D721Med (cell line): Measurements from ENCODE around the gene PCSK4.

ENCODE experiments used
- DNase-seq: peaks from one replicate; pipeline ENCODE4 v3.0.0; 2011; ENCODE audit warnings: low spot score; ENCODE audit not compliant: insufficient read length
- FAIRE-seq: peaks from 2 replicates; lab custom pipeline; 2011; peaks lifted over from hg19 to GRCh38; lab: Jason Lieb, UNC
- CTCF ChIP-seq: IDR thresholded peaks from 2 replicates; pipeline ENCODE4 v1.5.1; 2012; ENCODE audit warnings: mild to moderate bottlenecking, control low read depth; ENCODE audit not compliant: insufficient read depth; ENCODE audit errors: missing control alignments

The PCSK4 gene

GRCh38 chr19:1507763-1508506 is 17.8 kb upstream of the PCSK4 start:
- peak; percentile 74 for FAIRE-seq
- DNase-seq: peak; percentile 100
- TF ChIP-seq CTCF: no peak

GRCh38 chr19:1507192-1507660 is 17.1 kb upstream of the PCSK4 start:
- FAIRE-seq: no peak
- TF ChIP-seq CTCF: no peak
- no peak for DNase-seq

GRCh38 chr19:1505991-1506881 is 16.1 kb upstream of the PCSK4 start:
- TF ChIP-seq CTCF: no peak
- no peak for DNase-seq
- FAIRE-seq: no peak

GRCh38 chr19:1505012-1505411 is 14.9 kb upstream of the PCSK4 start:
- DNase-seq: no peak
- FAIRE-seq: no peak
- TF ChIP-seq CTCF: no peak

- no peak for FAIRE-seq
- no peak for TF ChIP-seq CTCF
- DNase-seq: no peak
These were observed 14.0 kb upstream of the PCSK4 start for GRCh38 chr19:1503925-1504773.

- DNase-seq (no peak), FAIRE-seq (no peak)
- peak; percentile 53 for TF ChIP-seq CTCF
These were observed 13.2 kb upstream of the PCSK4 start for GRCh38 chr19:1503089-1503924.
